SK-MEL-5 (cell line): ENCODE measurements around the gene PCDHB8. TPM values are rescaled to one million over a fixed set of nuclear protein-coding genes. Genes with fewer than 3 reads are reported as not detected.
"Not testable (repeated sequence)": the region's sequence is repeated elsewhere in the genome, so short reads cannot be mapped to it uniquely, and the experiment has no call there.

Experiments used
- DNase-seq: peaks from one replicate; pipeline ENCODE4 v3.0.0-alpha.2; 2016; ENCODE audit warnings: low read depth, low spot score
- in situ Hi-C: cut with HindIII; loops from 2 replicates; pipeline ENCODE4 v1.10.0; 2016; ENCODE audit warnings: low sequenced_read_pairs, high pct_unique_total_duplicates, low pct_unique_long_range_greater_than_20kb
- total RNA-seq: library from RNA; depleted of rRNA; stranded (reverse); fragments of >200 nt; shearing (Covaris generic); gene quantifications from 2 replicates; pipeline ENCODE4 v1.2.3, GENCODE V29; 2014; rRNA removed

Gene PCDHB8
- total RNA-seq, 1 experiment from 2014 or later: 0.74 TPM

- DNase-seq: peak; percentile 47
These were observed 36.2 kb downstream of the PCDHB8 start, which contains the start of gene PCDHB13 for GRCh38 chr5:141213656-141214339. PCDHB13 (plus strand) TSS chr5:141213919; CDS start chr5:141214124, 205 bp downstream.

GRCh38 chr5:141214583-141214982 lies 37.0 kb downstream of the PCDHB8 start:
- in situ Hi-C loops, DNase-seq: not testable (repeated sequence)

More at GRCh38 chr5:141213656-141214339, 36.2 kb downstream of the PCDHB8 start, which contains the start of gene PCDHB13:
- in situ Hi-C loops: not testable (repeated sequence)

GRCh38 chr5:141215504-141215903 lies 37.9 kb downstream of the PCDHB8 start:
- in situ Hi-C loops, DNase-seq: not testable (repeated sequence)

GRCh38 chr5:141216035-141216434 lies 38.4 kb downstream of the PCDHB8 start:
- in situ Hi-C loops, DNase-seq: not testable (repeated sequence)

GRCh38 chr5:141223112-141223783 lies 45.7 kb downstream of the PCDHB8 start, which contains the start of gene PCDHB14:
PCDHB14 (plus strand) TSS chr5:141223343; CDS start chr5:141223506, 163 bp downstream.
- peak; percentile 62 for DNase-seq
- in situ Hi-C loops: no loop called here

GRCh38 chr5:141224844-141225243 lies 47.3 kb downstream of the PCDHB8 start:
- DNase-seq, in situ Hi-C loops: not testable (repeated sequence)

- DNase-seq, in situ Hi-C loops: not testable (repeated sequence)
These were observed 47.8 kb downstream of the PCDHB8 start for GRCh38 chr5:141225421-141225820.

Other genes with a start within 250 kb of the PCDHB8 start
- gene PCDHAC2, start 211.3 kb upstream of the PCDHB8 start, total RNA-seq: 0.32 TPM in 2 replicates
- not detected in 2 replicates for gene PCDHB1, start 126.4 kb upstream of the PCDHB8 start, total RNA-seq
- gene PCDHB2, start 83.2 kb upstream of the PCDHB8 start, total RNA-seq: 0.95 and 1.8 TPM in 2 replicates
- 0.13 and 0.21 TPM in 2 replicates for gene PCDHB3, start 77.3 kb upstream of the PCDHB8 start, total RNA-seq
- 0.40 and 0.43 TPM in 2 replicates for gene PCDHB4, start 56.0 kb upstream of the PCDHB8 start, total RNA-seq
- 2.0 and 3.1 TPM in 2 replicates for gene PCDHB5, start 42.6 kb upstream of the PCDHB8 start, total RNA-seq
- gene PCDHB6, start 27.7 kb upstream of the PCDHB8 start, total RNA-seq: 0.21 and 0.43 TPM in 2 replicates
- 0.24 and 0.29 TPM in 2 replicates for gene PCDHB7, start 5.1 kb upstream of the PCDHB8 start, total RNA-seq
- 0.55 and 0.75 TPM in 2 replicates for gene PCDHB16, start 4.6 kb downstream of the PCDHB8 start, total RNA-seq
- gene PCDHB9, start 9.4 kb downstream of the PCDHB8 start, total RNA-seq: 0.05 and 0.90 TPM in 2 replicates
- gene PCDHB10, start 14.6 kb downstream of the PCDHB8 start, total RNA-seq: 0.37 and 0.40 TPM in 2 replicates
- gene PCDHB11, start 21.8 kb downstream of the PCDHB8 start, total RNA-seq: 0.55 and 0.75 TPM in 2 replicates
- 0.24 and 0.42 TPM in 2 replicates for gene PCDHB12, start 30.9 kb downstream of the PCDHB8 start, total RNA-seq
- 0.66 and 0.77 TPM in 2 replicates for gene PCDHB13, start 36.1 kb downstream of the PCDHB8 start, total RNA-seq
- 0.24 and 0.40 TPM in 2 replicates for gene PCDHB14, start 45.6 kb downstream of the PCDHB8 start, total RNA-seq
- 1.1 and 1.6 TPM in 2 replicates for gene PCDHB15, start 67.6 kb downstream of the PCDHB8 start, total RNA-seq
- 0.11 TPM in 1 of 2 replicates, not detected in the other for gene SLC25A2, start 126.3 kb downstream of the PCDHB8 start, total RNA-seq
- 60.5 and 60.9 TPM in 2 replicates for gene TAF7, start 143.0 kb downstream of the PCDHB8 start, total RNA-seq
- gene PCDHGA1, start 152.7 kb downstream of the PCDHB8 start, total RNA-seq: 0.63 and 0.67 TPM in 2 replicates
- 1.7 and 2.0 TPM in 2 replicates for gene PCDHGA2, start 161.0 kb downstream of the PCDHB8 start, total RNA-seq
- gene PCDHGA3, start 166.0 kb downstream of the PCDHB8 start, total RNA-seq: 0.32 TPM in 1 of 2 replicates, not detected in the other
- gene PCDHGB1, start 172.3 kb downstream of the PCDHB8 start, total RNA-seq: 1.2 and 1.6 TPM in 2 replicates
- gene PCDHGA4, start 177.2 kb downstream of the PCDHB8 start, total RNA-seq: 1.4 and 1.6 TPM in 2 replicates
- gene PCDHGB2, start 182.2 kb downstream of the PCDHB8 start, total RNA-seq: 1.5 and 1.7 TPM in 2 replicates
- 0.56 and 0.66 TPM in 2 replicates for gene PCDHGA5, start 186.4 kb downstream of the PCDHB8 start, total RNA-seq
- gene PCDHGB3, start 192.5 kb downstream of the PCDHB8 start, total RNA-seq: 0.21 and 0.53 TPM in 2 replicates
- 1.8 and 2.4 TPM in 2 replicates for gene PCDHGA6, start 196.1 kb downstream of the PCDHB8 start, total RNA-seq
- 0.71 and 1.6 TPM in 2 replicates for gene PCDHGA7, start 205.0 kb downstream of the PCDHB8 start, total RNA-seq
- gene PCDHGB4, start 209.9 kb downstream of the PCDHB8 start, total RNA-seq: 0.08 and 0.26 TPM in 2 replicates
- 0.05 and 0.13 TPM in 2 replicates for gene PCDHGA8, start 214.8 kb downstream of the PCDHB8 start, total RNA-seq
- gene PCDHGB5, start 220.2 kb downstream of the PCDHB8 start, total RNA-seq: 0.29 and 0.50 TPM in 2 replicates
- gene PCDHGA9, start 225.0 kb downstream of the PCDHB8 start, total RNA-seq: 0.03 and 0.45 TPM in 2 replicates
- 0.21 and 0.40 TPM in 2 replicates for gene PCDHGB6, start 230.2 kb downstream of the PCDHB8 start, total RNA-seq
- gene PCDHGA10, start 235.2 kb downstream of the PCDHB8 start, total RNA-seq: 0.18 and 0.21 TPM in 2 replicates
- gene PCDHGB7, start 239.9 kb downstream of the PCDHB8 start, total RNA-seq: 7.4 and 8.6 TPM in 2 replicates
- gene PCDHGA11, start 243.3 kb downstream of the PCDHB8 start, total RNA-seq: 0.21 and 0.58 TPM in 2 replicates